Keratinocyte (primary cell): ENCODE data around the gene GLTPD2. TPM values are rescaled to one million over a fixed set of nuclear protein-coding genes. Genes with fewer than 3 reads are reported as not detected.

Source experiments
- DNase-seq: peaks from one replicate; pipeline ENCODE4 v3.0.0-alpha.2; 2011; ENCODE audit warnings: low read depth, missing footprints, low spot score
- FAIRE-seq: peaks from 2 replicates; lab custom pipeline; 2011; peaks lifted over from hg19 to GRCh38; lab: Jason Lieb, UNC
- H2AFZ ChIP-seq: 2 replicates; pipeline ENCODE4 v1.6.0; 2012; ENCODE audit warnings: low read length, control low read depth, inconsistent platforms; ENCODE audit not compliant: control insufficient read depth
- H3K27ac ChIP-seq: 2 replicates; pipeline ENCODE4 v1.5.1; 2011; ENCODE audit warnings: low read length; ENCODE audit not compliant: control insufficient read depth, insufficient read depth
- H3K27me3 ChIP-seq: 3 replicates; pipeline ENCODE4 v1.6.0; 2011; ENCODE audit warnings: low read length; ENCODE audit not compliant: control insufficient read depth, insufficient read depth; ENCODE audit errors: extremely low read depth
- H3K36me3 ChIP-seq, 2 experiments: 2 replicates in 1 of 2; 3 replicates in 1 of 2; pipeline ENCODE4 v1.5.1; 2011; ENCODE audit warnings: low read length in 2 of 2, mild to moderate bottlenecking in 1 of 2; ENCODE audit not compliant: control insufficient read depth in 2 of 2, insufficient read depth in 2 of 2; ENCODE audit errors: extremely low read depth in 1 of 2
- H3K4me1 ChIP-seq: 3 replicates; pipeline ENCODE4 v1.5.1; 2011; ENCODE audit warnings: low read length; ENCODE audit not compliant: control insufficient read depth, insufficient read depth; ENCODE audit errors: extremely low read depth
- H3K4me2 ChIP-seq: 3 replicates; pipeline ENCODE4 v1.6.0; 2011; ENCODE audit warnings: low read depth, low read length; ENCODE audit not compliant: control insufficient read depth, insufficient read depth; ENCODE audit errors: extremely low read depth
- H3K4me3 ChIP-seq, 3 experiments: fragments of 200-600 bp in 1 of 3; sonication (generic) in 1 of 3; 2 replicates in 2 of 3; 3 replicates in 1 of 3; pipeline ENCODE4 v1.5.1; 2011 to 2016; ENCODE audit warnings: low read length in 3 of 3, mild to moderate bottlenecking in 3 of 3, control low read depth in 2 of 3, inconsistent platforms in 1 of 3, low read depth in 1 of 3, mixed read lengths in 1 of 3, mixed run types in 1 of 3, moderate library complexity in 1 of 3; ENCODE audit not compliant: control insufficient read depth in 2 of 3, insufficient read depth in 2 of 3; ENCODE audit errors: extremely low read depth in 1 of 3
- H3K79me2 ChIP-seq: 2 replicates; pipeline ENCODE4 v1.6.0; 2012; ENCODE audit warnings: low read length; ENCODE audit not compliant: control insufficient read depth, insufficient read depth
- H3K9ac ChIP-seq: 3 replicates; pipeline ENCODE4 v1.6.0; 2011; ENCODE audit warnings: low read length; ENCODE audit not compliant: control insufficient read depth, insufficient read depth; ENCODE audit errors: extremely low read depth
- H3K9me1 ChIP-seq: 3 replicates; pipeline ENCODE4 v1.6.0; 2011; ENCODE audit warnings: low read length; ENCODE audit not compliant: control insufficient read depth, insufficient read depth; ENCODE audit errors: extremely low read depth
- H3K9me3 ChIP-seq: 2 replicates; pipeline ENCODE4 v1.5.1; 2012; ENCODE audit warnings: low read depth, low read length; ENCODE audit not compliant: control insufficient read depth
- H4K20me1 ChIP-seq: 3 replicates; pipeline ENCODE4 v1.6.0; 2011; ENCODE audit warnings: low read length; ENCODE audit not compliant: control insufficient read depth, insufficient read depth; ENCODE audit errors: extremely low read depth
- EZH2 ChIP-seq: IDR thresholded peaks from one replicate; pipeline ENCODE4 v1.6.1; 2012; ENCODE audit warnings: inconsistent platforms, mild to moderate bottlenecking, low read length, moderate library complexity
- dilution Hi-C: fragments of 300-500 bp; cut with MboI; formaldehyde crosslinking; loops from one replicate; pipeline ENCODE4 v1.7.0; 2020; ENCODE audit warnings: low sequenced_read_pairs; ENCODE audit not compliant: extremely low pct_ligation_motif_present
- polyA plus RNA-seq, 5 experiments: library from polyadenylated mRNA; depleted of rRNA in 3 of 5; stranded (reverse) in 3 of 5; stranded (forward) in 1 of 5; unstranded in 1 of 5; fragments of >200 nt; gene quantifications; 1 replicate in 1 of 5; 2 replicates in 3 of 5; 3 replicates in 1 of 5; pipeline versions ENCODE4 v1.2.1 to v1.2.3, GENCODE V29; 2011 to 2012; ENCODE audit warnings: missing spikeins in 2 of 5, low read depth in 1 of 5, low replicate concordance in 1 of 5
- TF ChIP-seq, protein P1 (sequence below), 3 experiments: IDR thresholded peaks in 1 of 3; conservative IDR thresholded peaks in 1 of 3; optimal IDR thresholded peaks in 1 of 3; 2 replicates in 2 of 3; 3 replicates in 1 of 3; pipeline versions ENCODE3 to v1.5.1; 2011; ENCODE audit warnings: low read length in 3 of 3, mild to moderate bottlenecking in 3 of 3, moderate library complexity in 2 of 3, control low read depth in 1 of 3, inconsistent platforms in 1 of 3; ENCODE audit not compliant: insufficient read depth in 2 of 3; ENCODE audit errors: extremely low read depth in 1 of 3

The GLTPD2 gene
- polyA plus RNA-seq, 1 donor (not counting 4 experiments of a cell fraction or from before 2014, with no cell fraction given) = not detected

DNA sequence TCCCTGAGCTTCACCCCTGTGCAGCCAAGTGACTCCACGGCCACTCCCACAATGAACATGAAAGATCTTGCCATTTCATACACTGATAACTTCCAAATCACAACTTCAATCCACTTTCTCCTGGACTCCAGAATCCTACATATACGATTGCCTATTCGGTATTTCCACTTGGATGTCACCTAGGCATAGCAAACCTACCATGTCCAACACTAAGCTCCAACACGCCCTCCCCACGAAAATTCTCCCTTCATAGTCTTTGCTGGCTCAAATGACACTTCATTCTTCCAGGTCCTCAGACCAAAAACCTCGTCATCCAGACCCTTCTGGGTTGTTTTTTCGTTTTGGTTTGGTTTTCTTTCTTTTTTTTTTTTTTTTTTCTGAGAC, 1.9 kb downstream of the GLTPD2 start:
- H3K9ac ChIP-seq = peak overlapping the region; percentile 79
- H3K27me3 ChIP-seq = peaks cover 4% of the 10 kb centered on the region
- TF ChIP-seq, protein P1, sequence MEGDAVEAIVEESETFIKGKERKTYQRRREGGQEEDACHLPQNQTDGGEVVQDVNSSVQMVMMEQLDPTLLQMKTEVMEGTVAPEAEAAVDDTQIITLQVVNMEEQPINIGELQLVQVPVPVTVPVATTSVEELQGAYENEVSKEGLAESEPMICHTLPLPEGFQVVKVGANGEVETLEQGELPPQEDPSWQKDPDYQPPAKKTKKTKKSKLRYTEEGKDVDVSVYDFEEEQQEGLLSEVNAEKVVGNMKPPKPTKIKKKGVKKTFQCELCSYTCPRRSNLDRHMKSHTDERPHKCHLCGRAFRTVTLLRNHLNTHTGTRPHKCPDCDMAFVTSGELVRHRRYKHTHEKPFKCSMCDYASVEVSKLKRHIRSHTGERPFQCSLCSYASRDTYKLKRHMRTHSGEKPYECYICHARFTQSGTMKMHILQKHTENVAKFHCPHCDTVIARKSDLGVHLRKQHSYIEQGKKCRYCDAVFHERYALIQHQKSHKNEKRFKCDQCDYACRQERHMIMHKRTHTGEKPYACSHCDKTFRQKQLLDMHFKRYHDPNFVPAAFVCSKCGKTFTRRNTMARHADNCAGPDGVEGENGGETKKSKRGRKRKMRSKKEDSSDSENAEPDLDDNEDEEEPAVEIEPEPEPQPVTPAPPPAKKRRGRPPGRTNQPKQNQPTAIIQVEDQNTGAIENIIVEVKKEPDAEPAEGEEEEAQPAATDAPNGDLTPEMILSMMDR (optimal IDR thresholded peaks at IDR 0.05 in 1 of 3, IDR thresholded peaks at IDR 0.05 in 1 of 3, conservative IDR thresholded peaks at IDR 0.05 in 1 of 3; ENCODE audit: extremely low read depth in 1 of 3, insufficient read depth in 2 of 3, low read length in 3 of 3) = no peak
- TF ChIP-seq EZH2 = no peak
- peaks cover 6% of the 10 kb centered on the region for H3K79me2 ChIP-seq
- H3K9me1 ChIP-seq = no peaks in the 10 kb centered on the region
- peaks cover 20% of the 10 kb centered on the region for H3K4me1 ChIP-seq
- FAIRE-seq (no peak), DNase-seq (no peak)
- peak overlapping the region; percentile 57 to 82 (median 68) for H3K4me3 ChIP-seq
- H3K27ac ChIP-seq = peak overlapping the region; percentile 75
- no peaks in the 10 kb centered on the region for H4K20me1 ChIP-seq
- no peaks in the 10 kb centered on the region for H3K9me3 ChIP-seq
- peak overlapping the region; percentile 90 for H3K4me2 ChIP-seq
- dilution Hi-C loops = no loop called here
- H2AFZ ChIP-seq = peak overlapping the region; percentile 67
- H3K36me3 ChIP-seq = no peaks in the 10 kb centered on the region

GRCh38 chr17:4795168-4795567, 6.4 kb downstream of the GLTPD2 start:
- H3K4me3 ChIP-seq = no peak overlapping the region
- no peak overlapping the region for H3K9ac ChIP-seq
- H3K36me3 ChIP-seq = peaks cover 6% of the 10 kb centered on the region in 2 experiments
- H3K4me2 ChIP-seq = peak overlapping the region; percentile 44
- no peak overlapping the region for H3K27ac ChIP-seq
- DNase-seq (no peak), FAIRE-seq (no peak)
- H3K4me1 ChIP-seq = peaks cover 13% of the 10 kb centered on the region
- H2AFZ ChIP-seq = peak overlapping the region; percentile 68
- dilution Hi-C loops = no loop called here
- peaks cover 17% of the 10 kb centered on the region for H3K79me2 ChIP-seq
- no peaks in the 10 kb centered on the region for H3K27me3 ChIP-seq
- no peaks in the 10 kb centered on the region for H4K20me1 ChIP-seq
- no peaks in the 10 kb centered on the region for H3K9me1 ChIP-seq
- H3K9me3 ChIP-seq = no peaks in the 10 kb centered on the region
- TF ChIP-seq, protein P1 (optimal IDR thresholded peaks at IDR 0.05 in 1 of 3, IDR thresholded peaks at IDR 0.05 in 1 of 3, conservative IDR thresholded peaks at IDR 0.05 in 1 of 3; ENCODE audit: extremely low read depth in 1 of 3, insufficient read depth in 2 of 3, low read length in 3 of 3) = no peak
- TF ChIP-seq EZH2 = no peak
